Osteoblast (primary cell): Measurements from ENCODE around the gene LPAR1. TPM values are rescaled to one million over a fixed set of nuclear protein-coding genes. Genes with fewer than 3 reads are reported as not detected.

Experiments used
- DNase-seq: peaks from one replicate; pipeline ENCODE4 v3.0.0; 2011; ENCODE audit warnings: low spot score, mixed read lengths; ENCODE audit not compliant: insufficient read length; ENCODE audit errors: missing footprints
- H2AFZ ChIP-seq: 2 replicates; pipeline ENCODE4 v1.6.0; 2011; ENCODE audit warnings: mild to moderate bottlenecking, low read length
- H3K27ac ChIP-seq: 2 replicates; pipeline ENCODE4 v1.5.1; 2011; ENCODE audit warnings: mild to moderate bottlenecking, low read depth, low read length, moderate library complexity
- H3K27me3 ChIP-seq: 2 replicates; pipeline ENCODE4 v1.6.0; 2012; ENCODE audit warnings: mild to moderate bottlenecking, control low read depth, inconsistent platforms, low read length, moderate library complexity; ENCODE audit not compliant: insufficient read depth
- H3K36me3 ChIP-seq: 2 replicates; pipeline ENCODE4 v1.5.1; 2011; ENCODE audit warnings: mild to moderate bottlenecking, low read length, control low read depth, moderate library complexity; ENCODE audit not compliant: insufficient read depth
- H3K4me1 ChIP-seq: 2 replicates; pipeline ENCODE4 v1.5.1; 2011; ENCODE audit warnings: mild to moderate bottlenecking, low read length, control low read depth, moderate library complexity; ENCODE audit not compliant: insufficient read depth
- H3K4me2 ChIP-seq: 2 replicates; pipeline ENCODE4 v1.6.0; 2011; ENCODE audit warnings: mild to moderate bottlenecking, low read length; ENCODE audit not compliant: insufficient read depth
- H3K4me3 ChIP-seq: fragments of 200-600 bp; sonication (generic); 3 replicates; pipeline ENCODE4 v1.5.1; 2012; ENCODE audit warnings: mild to moderate bottlenecking, low read length, inconsistent platforms; ENCODE audit not compliant: insufficient read depth
- H3K79me2 ChIP-seq: 2 replicates; pipeline ENCODE4 v1.6.0; 2012; ENCODE audit warnings: mild to moderate bottlenecking, low read length, control low read depth, inconsistent platforms; ENCODE audit not compliant: insufficient read depth
- H3K9me3 ChIP-seq: 2 replicates; pipeline ENCODE4 v1.5.1; 2011; ENCODE audit warnings: low read depth, low read length, control low read depth
- H4K20me1 ChIP-seq: 2 replicates; pipeline ENCODE4 v1.6.0; 2012; ENCODE audit warnings: mild to moderate bottlenecking, low read length, control low read depth; ENCODE audit not compliant: insufficient read depth
- total RNA-seq: library from RNA; depleted of rRNA; stranded (reverse); fragments of >200 nt; gene quantifications from 2 replicates; pipeline ENCODE4 v1.2.3, GENCODE V29; 2012
- TF ChIP-seq, protein P1 (sequence below): IDR thresholded peaks from 2 replicates; pipeline ENCODE4 v1.5.1; 2011; ENCODE audit warnings: mild to moderate bottlenecking, low read depth, low read length, moderate library complexity; ENCODE audit errors: extremely low read depth

The LPAR1 gene
- total RNA-seq, 1 donor = 151 TPM

DNA sequence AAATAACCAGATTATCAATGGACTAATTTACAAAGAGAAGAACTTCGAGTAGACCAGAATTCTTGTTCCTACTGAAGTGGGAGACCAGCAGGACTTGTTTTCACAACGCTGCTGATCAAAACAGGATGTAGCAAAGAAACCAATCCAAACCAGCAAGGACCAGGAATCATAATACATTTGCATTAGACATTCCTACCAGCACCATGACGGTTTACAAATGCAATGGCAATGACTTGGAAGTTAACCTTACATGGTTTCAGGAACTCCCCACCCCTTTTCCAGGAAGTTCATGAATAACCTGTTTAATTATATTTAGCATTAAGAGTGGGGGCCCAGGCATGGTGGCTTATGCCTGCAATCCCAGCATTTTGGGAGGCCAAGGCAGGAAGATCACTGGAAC, 100.0 kb downstream of the LPAR1 start:
- H3K79me2 ChIP-seq = peaks cover 87% of the 10 kb centered on the region

DNA sequence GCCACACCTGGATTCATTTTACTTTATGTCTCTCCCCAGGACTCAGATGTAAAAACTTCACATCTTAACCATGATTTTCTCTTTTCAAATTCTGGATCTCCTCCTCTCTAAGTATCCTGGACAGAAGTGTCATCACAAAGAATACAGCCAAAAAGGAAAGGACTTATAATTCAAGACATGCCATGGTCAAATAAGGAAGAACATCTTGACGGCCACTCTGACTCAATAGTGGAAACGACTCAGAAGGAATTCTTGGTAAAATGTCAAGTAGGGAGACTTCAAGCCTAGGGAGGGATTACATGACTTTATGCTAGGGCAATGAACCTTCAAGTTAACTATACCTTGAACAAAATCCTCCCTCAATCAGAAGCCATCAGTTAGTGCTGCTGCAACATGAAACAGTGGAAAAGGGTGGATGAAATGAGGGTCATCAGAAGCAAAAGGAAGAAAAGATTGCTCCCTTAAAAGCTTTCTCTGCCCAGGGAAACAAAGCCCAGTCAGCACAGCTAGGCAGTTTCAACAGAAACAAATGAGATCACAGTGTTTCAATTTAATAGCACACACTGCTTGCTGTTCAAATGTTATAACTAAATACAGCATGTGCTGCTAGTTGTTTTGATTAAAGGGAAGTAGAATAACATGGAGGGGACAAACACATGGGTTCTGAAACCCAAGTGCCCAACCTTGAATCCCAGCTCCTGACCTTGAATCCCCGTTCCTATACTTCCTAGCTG, 101.4 kb downstream of the LPAR1 start:
- peaks cover 60% of the 10 kb centered on the region for H3K4me1 ChIP-seq
- DNase-seq = peak; percentile 52
- H3K4me3 ChIP-seq = peak overlapping the region; percentile 38
- H3K9me3 ChIP-seq = no peaks in the 10 kb centered on the region
- H3K36me3 ChIP-seq = peaks cover 38% of the 10 kb centered on the region
- no peaks in the 10 kb centered on the region for H3K27me3 ChIP-seq
- TF ChIP-seq, protein P1, sequence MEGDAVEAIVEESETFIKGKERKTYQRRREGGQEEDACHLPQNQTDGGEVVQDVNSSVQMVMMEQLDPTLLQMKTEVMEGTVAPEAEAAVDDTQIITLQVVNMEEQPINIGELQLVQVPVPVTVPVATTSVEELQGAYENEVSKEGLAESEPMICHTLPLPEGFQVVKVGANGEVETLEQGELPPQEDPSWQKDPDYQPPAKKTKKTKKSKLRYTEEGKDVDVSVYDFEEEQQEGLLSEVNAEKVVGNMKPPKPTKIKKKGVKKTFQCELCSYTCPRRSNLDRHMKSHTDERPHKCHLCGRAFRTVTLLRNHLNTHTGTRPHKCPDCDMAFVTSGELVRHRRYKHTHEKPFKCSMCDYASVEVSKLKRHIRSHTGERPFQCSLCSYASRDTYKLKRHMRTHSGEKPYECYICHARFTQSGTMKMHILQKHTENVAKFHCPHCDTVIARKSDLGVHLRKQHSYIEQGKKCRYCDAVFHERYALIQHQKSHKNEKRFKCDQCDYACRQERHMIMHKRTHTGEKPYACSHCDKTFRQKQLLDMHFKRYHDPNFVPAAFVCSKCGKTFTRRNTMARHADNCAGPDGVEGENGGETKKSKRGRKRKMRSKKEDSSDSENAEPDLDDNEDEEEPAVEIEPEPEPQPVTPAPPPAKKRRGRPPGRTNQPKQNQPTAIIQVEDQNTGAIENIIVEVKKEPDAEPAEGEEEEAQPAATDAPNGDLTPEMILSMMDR = no peak
- H3K79me2 ChIP-seq = peaks cover 94% of the 10 kb centered on the region
- H4K20me1 ChIP-seq = no peaks in the 10 kb centered on the region
- peak overlapping the region; percentile 72 for H3K4me2 ChIP-seq
- peak overlapping the region; percentile 81 for H3K27ac ChIP-seq
- H2AFZ ChIP-seq = peak overlapping the region; percentile 49

More for the DNA sequence above, 100.0 kb downstream of the LPAR1 start:
- Histone ChIP-seq H2AFZ (no peak overlapping the region), H3K4me2 (no peak overlapping the region), H3K4me1 (peaks cover 65% of the 10 kb centered on the region), H3K27ac (peak overlapping the region; percentile 81), H3K27me3 (no peaks in the 10 kb centered on the region), H3K9me3 (no peaks in the 10 kb centered on the region), H4K20me1 (no peaks in the 10 kb centered on the region), H3K36me3 (peaks cover 34% of the 10 kb centered on the region), H3K4me3 (no peak overlapping the region)
- DNase-seq = no peak
- TF ChIP-seq, protein P1 = no peak

DNA sequence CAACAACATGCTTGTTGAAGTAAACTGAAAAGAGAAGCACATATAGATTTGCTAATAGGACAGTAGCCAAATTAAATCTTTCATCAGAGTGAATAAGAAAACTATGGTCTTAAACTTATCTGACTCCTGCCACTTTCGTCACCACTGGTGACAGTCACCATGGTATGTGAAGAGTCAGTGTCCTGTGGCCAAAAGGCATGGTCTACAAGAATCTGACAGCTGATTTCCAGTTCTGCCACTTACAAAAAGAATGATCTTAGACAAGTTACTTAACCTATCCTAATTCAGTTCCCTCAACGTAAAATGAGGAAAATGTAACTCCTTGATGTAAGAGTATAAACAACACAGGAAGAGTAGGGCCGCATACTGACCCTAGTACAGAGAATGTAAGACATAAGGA, 102.0 kb downstream of the LPAR1 start:
- DNase-seq = no peak
- Histone ChIP-seq H3K79me2 (peaks cover 90% of the 10 kb centered on the region), H4K20me1 (no peaks in the 10 kb centered on the region), H3K27me3 (no peaks in the 10 kb centered on the region), H3K4me2 (peak overlapping the region; percentile 72), H2AFZ (no peak overlapping the region), H3K27ac (peak overlapping the region; percentile 81), H3K4me3 (no peak overlapping the region), H3K36me3 (peaks cover 33% of the 10 kb centered on the region), H3K9me3 (no peaks in the 10 kb centered on the region), H3K4me1 (peaks cover 54% of the 10 kb centered on the region)
- TF ChIP-seq, protein P1 = no peak

DNA sequence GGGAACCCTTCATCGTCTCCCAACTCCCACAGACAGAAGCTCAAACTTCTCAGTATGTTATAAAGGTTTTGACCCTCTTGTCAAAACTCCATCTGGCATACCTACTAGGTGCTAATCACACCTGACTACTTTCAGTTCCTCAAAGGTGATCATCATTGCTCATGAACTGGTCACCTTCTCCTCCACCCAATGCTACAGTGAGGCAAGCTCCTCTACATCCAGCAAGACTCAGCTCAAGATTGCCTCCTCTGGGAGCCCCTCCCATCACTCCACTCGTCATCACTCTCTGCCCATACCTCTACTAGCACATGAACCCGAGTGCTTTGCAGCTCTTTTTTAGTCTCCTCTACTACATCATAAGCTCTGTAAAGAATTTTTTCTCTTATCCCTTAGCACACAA, 102.4 kb downstream of the LPAR1 start:
- no peaks in the 10 kb centered on the region for H3K27me3 ChIP-seq
- H4K20me1 ChIP-seq = no peaks in the 10 kb centered on the region
- no peak for DNase-seq
- no peak overlapping the region for H3K4me2 ChIP-seq
- H2AFZ ChIP-seq = no peak overlapping the region
- TF ChIP-seq, protein P1 = no peak
- H3K9me3 ChIP-seq = no peaks in the 10 kb centered on the region
- peak overlapping the region; percentile 81 for H3K27ac ChIP-seq
- no peak overlapping the region for H3K4me3 ChIP-seq
- peaks cover 52% of the 10 kb centered on the region for H3K4me1 ChIP-seq
- H3K79me2 ChIP-seq = peaks cover 90% of the 10 kb centered on the region
- H3K36me3 ChIP-seq = peaks cover 31% of the 10 kb centered on the region
